ENCODE results near the gene UBD. TPM values are rescaled to one million over a fixed set of nuclear protein-coding genes. Genes with fewer than 3 reads are reported as not detected.

The UBD gene
- total RNA-seq, 2 donors from 2014 or later: not detected

DNA sequence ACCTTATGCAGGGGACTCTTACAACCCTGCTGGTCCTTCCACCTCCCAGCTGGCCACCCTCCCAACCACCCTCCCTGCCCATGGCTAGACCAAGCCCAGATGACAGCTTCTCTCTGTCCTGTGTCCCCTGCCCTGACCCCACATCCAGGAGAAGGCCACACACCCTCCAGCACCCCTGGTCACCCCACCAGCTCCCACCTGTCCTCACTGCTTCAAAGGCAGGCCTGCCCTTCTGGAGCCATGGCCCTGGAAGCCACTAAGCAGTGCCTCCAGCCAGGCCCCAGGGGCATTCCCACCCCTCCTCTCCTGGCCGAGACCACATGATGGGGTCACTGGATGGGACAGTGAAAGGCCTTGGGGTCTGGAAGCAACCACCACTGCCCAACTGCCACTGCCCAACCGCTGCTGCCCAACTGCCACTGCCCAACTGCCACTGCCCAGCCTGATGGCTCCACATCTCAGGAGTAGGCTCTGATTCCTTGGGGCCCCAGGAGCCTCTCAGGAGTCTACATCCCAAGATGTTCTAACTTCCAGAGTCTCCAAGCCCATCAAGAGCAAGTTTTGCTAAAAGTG lies 30.5 kb downstream of the UBD start:
- H3K27me3 ChIP-seq (ENCODE audit: control insufficient read depth, insufficient read depth, low read length, poor library complexity, severe bottlenecking): no peaks in the 10 kb centered on the region
- H3K9ac ChIP-seq (ENCODE audit: extremely low read depth, low read length, poor library complexity, severe bottlenecking): no peak overlapping the region
- Mint-ChIP-seq H3K9me3 (peaks cover 6% of the 10 kb centered on the region), H3K27ac (no peak overlapping the region), H3K36me3 (ENCODE audit: low read depth) (no peaks in the 10 kb centered on the region), H3K4me3 (no peak overlapping the region), H3K27me3 (ENCODE audit: insufficient read depth) (peaks cover 1% of the 10 kb centered on the region), H3K4me1 (no peaks in the 10 kb centered on the region)
- H3K4me3 ChIP-seq (ENCODE audit: low read length): no peak overlapping the region
- H3K4me1 ChIP-seq (ENCODE audit: control insufficient read depth, insufficient read depth, low read length): no peaks in the 10 kb centered on the region
- TF ChIP-seq, protein P1, sequence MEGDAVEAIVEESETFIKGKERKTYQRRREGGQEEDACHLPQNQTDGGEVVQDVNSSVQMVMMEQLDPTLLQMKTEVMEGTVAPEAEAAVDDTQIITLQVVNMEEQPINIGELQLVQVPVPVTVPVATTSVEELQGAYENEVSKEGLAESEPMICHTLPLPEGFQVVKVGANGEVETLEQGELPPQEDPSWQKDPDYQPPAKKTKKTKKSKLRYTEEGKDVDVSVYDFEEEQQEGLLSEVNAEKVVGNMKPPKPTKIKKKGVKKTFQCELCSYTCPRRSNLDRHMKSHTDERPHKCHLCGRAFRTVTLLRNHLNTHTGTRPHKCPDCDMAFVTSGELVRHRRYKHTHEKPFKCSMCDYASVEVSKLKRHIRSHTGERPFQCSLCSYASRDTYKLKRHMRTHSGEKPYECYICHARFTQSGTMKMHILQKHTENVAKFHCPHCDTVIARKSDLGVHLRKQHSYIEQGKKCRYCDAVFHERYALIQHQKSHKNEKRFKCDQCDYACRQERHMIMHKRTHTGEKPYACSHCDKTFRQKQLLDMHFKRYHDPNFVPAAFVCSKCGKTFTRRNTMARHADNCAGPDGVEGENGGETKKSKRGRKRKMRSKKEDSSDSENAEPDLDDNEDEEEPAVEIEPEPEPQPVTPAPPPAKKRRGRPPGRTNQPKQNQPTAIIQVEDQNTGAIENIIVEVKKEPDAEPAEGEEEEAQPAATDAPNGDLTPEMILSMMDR (conservative IDR thresholded peaks at IDR 0.05): no peak
- no peak overlapping the region for H3K27ac ChIP-seq (ENCODE audit: low read depth, low read length)
- 80 to 90% methylated on average over 2 of the region's 2 CpGs for WGBS, 2 experiments (ENCODE audit: insufficient coverage in 1 of 2, insufficient read length in 1 of 2)
- peak; percentile 19 for DNase-seq
- no peaks in the 10 kb centered on the region for H3K36me3 ChIP-seq (ENCODE audit: control insufficient read depth, insufficient read depth, low read length)
- peaks cover 9% of the 10 kb centered on the region for H3K9me3 ChIP-seq (ENCODE audit: control insufficient read depth, low read length)

DNA sequence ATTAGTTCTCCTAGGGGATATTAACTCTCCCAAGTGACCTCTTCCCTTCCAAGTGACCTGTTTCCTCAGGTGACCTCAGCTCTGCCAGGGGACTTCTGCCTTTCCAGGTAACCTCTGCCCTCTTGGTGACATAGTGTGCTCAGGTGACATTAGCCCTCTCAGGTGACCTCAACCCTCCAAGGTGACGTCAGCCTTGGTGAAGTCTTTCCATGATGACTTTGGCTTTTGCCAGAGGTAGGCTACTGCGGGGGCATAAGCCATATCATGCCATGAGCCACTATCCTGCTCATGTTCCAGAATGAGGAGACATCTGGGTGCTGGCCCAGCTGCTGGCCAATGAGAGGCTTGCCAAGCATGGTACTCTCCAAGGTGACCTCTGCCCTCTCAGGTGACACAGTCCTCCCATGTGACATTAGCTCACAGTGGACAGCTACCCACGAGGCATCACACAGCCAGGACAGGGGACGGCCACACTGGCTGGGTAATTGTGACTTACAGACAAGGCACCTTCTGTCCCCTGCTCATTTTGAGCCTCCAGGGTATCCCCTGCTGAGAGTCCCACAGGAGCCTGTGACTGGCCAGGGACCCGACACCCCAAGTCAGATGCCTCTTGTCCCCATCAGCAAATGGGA lies 31.1 kb downstream of the UBD start:
- no peaks in the 10 kb centered on the region for H3K4me1 ChIP-seq (ENCODE audit: control insufficient read depth, insufficient read depth, low read length)
- peaks cover 10% of the 10 kb centered on the region for H3K9me3 Mint-ChIP-seq
- H3K4me3 Mint-ChIP-seq: no peak overlapping the region
- no peak overlapping the region for H3K27ac ChIP-seq (ENCODE audit: low read depth, low read length)
- no peak overlapping the region for H3K9ac ChIP-seq (ENCODE audit: extremely low read depth, low read length, poor library complexity, severe bottlenecking)
- H3K27me3 ChIP-seq (ENCODE audit: control insufficient read depth, insufficient read depth, low read length, poor library complexity, severe bottlenecking): no peaks in the 10 kb centered on the region
- no peaks in the 10 kb centered on the region for H3K4me1 Mint-ChIP-seq
- H3K27me3 Mint-ChIP-seq (ENCODE audit: insufficient read depth): peaks cover 1% of the 10 kb centered on the region
- no peak overlapping the region for H3K27ac Mint-ChIP-seq
- no peaks in the 10 kb centered on the region for H3K36me3 Mint-ChIP-seq (ENCODE audit: low read depth)
- 80 to 93% methylated on average over 3 to 5 of the region's 5 CpGs for WGBS, 2 experiments (ENCODE audit: insufficient coverage in 1 of 2, insufficient read length in 1 of 2)
- H3K9me3 ChIP-seq (ENCODE audit: control insufficient read depth, low read length): peaks cover 13% of the 10 kb centered on the region
- peak; percentile 24 for DNase-seq
- no peaks in the 10 kb centered on the region for H3K36me3 ChIP-seq (ENCODE audit: control insufficient read depth, insufficient read depth, low read length)
- H3K4me3 ChIP-seq (ENCODE audit: low read length): no peak overlapping the region
- TF ChIP-seq, protein P1 (conservative IDR thresholded peaks at IDR 0.05): no peak

DNA sequence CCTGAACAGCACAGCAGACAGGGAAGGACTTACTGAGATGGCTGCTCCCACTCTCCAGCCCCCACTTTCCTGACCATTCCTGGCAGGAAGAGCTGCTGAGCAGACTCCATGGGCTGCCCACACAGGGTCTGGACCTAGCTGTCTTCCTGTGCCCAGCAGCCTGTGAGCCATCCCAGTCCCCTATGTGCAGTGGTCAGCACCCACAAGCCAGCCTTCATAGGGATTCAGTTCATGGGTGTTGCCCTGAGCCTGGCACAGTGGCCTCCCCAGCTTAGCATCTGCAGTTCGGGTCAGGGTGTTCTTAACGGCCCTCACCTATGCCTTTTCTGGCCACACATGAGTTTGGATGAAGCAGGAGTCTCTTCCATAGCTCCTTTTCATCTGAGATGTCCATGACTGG lies 32.0 kb downstream of the UBD start:
- DNase-seq: peak; percentile 29
- Histone ChIP-seq H3K27ac (ENCODE audit: low read depth, low read length) (no peak overlapping the region), H3K4me1 (ENCODE audit: control insufficient read depth, insufficient read depth, low read length) (no peaks in the 10 kb centered on the region), H3K9me3 (ENCODE audit: control insufficient read depth, low read length) (peaks cover 21% of the 10 kb centered on the region), H3K4me3 (ENCODE audit: low read length) (no peak overlapping the region), H3K9ac (ENCODE audit: extremely low read depth, low read length, poor library complexity, severe bottlenecking) (no peak overlapping the region), H3K27me3 (ENCODE audit: control insufficient read depth, insufficient read depth, low read length, poor library complexity, severe bottlenecking) (no peaks in the 10 kb centered on the region), H3K36me3 (ENCODE audit: control insufficient read depth, insufficient read depth, low read length) (no peaks in the 10 kb centered on the region)
- Mint-ChIP-seq H3K27me3 (ENCODE audit: insufficient read depth) (peaks cover 1% of the 10 kb centered on the region), H3K4me3 (no peak overlapping the region), H3K27ac (no peak overlapping the region), H3K9me3 (peaks cover 17% of the 10 kb centered on the region), H3K36me3 (ENCODE audit: low read depth) (no peaks in the 10 kb centered on the region), H3K4me1 (no peaks in the 10 kb centered on the region)
- WGBS, 2 experiments (ENCODE audit: insufficient coverage in 1 of 2, insufficient read length in 1 of 2): 90 to 93% methylated on average over 2 of the region's 2 CpGs
- TF ChIP-seq, protein P1 (conservative IDR thresholded peaks at IDR 0.05): no peak
